HAP-1 (cell line): ENCODE measurements around the gene S100A3.
"Not testable (repeated sequence)": the region's sequence is repeated elsewhere in the genome, so short reads cannot be mapped to it uniquely, and the experiment has no call there.

ENCODE experiments used
- DNase-seq, 2 experiments: peaks; one replicate each; pipeline ENCODE4 v3.0.0-alpha.2; 2016 to 2020; ENCODE audit warnings: low spot score in 2 of 2
- H3K27me3 ChIP-seq: fragments of 250-450 bp; sonication (Bioruptor Pico); 2 replicates; pipeline ENCODE4 v1.5.1; 2020; ENCODE audit warnings: low read depth, mild to moderate bottlenecking, moderate library complexity
- H3K36me3 ChIP-seq: fragments of 250-450 bp; sonication (Bioruptor Pico); replicated peaks from 2 replicates; pipeline ENCODE4 v1.5.1; 2020; ENCODE audit warnings: mild to moderate bottlenecking
- H3K4me1 ChIP-seq: fragments of 250-450 bp; sonication (Bioruptor Pico); 2 replicates; pipeline ENCODE4 v1.5.1; 2020; ENCODE audit warnings: mild to moderate bottlenecking
- H3K4me3 ChIP-seq: fragments of 250-450 bp; sonication (Bioruptor Pico); 2 replicates; pipeline ENCODE4 v1.5.1; 2020; ENCODE audit warnings: mild to moderate bottlenecking, moderate library complexity
- H3K9me3 ChIP-seq: fragments of 250-450 bp; sonication (Bioruptor Pico); 2 replicates; pipeline ENCODE4 v1.5.1; 2020; ENCODE audit warnings: mild to moderate bottlenecking, moderate library complexity
- in situ Hi-C: fragments of 300-500 bp; cut with MboI; formaldehyde crosslinking; loops from 3 replicates; pipeline ENCODE4 v1.14.3; 2020; ENCODE audit warnings: low sequenced_read_pairs, inconsistent platforms, mixed read lengths

S100A3 gene

GRCh38 chr1:153577624-153578051, 28.6 kb upstream of the S100A3 start:
- H3K36me3 ChIP-seq: no peaks in the 10 kb centered on the region
- H3K27me3 ChIP-seq: no peaks in the 10 kb centered on the region
- in situ Hi-C loops: no loop called here
- peaks cover 14% of the 10 kb centered on the region for H3K4me1 ChIP-seq
- no peaks in the 10 kb centered on the region; the same call in 1 of the 2 replicates for H3K9me3 ChIP-seq
- DNase-seq: peak in 1 of 2 experiments; percentile 28
- H3K4me3 ChIP-seq: no peak overlapping the region

- Histone ChIP-seq H3K36me3 (no peaks in the 10 kb centered on the region), H3K4me1 (peaks cover 14% of the 10 kb centered on the region), H3K4me3 (no peak overlapping the region), H3K27me3 (no peaks in the 10 kb centered on the region), H3K9me3 (no peaks in the 10 kb centered on the region; the same call in 1 of the 2 replicates)
- no peak for DNase-seq
- in situ Hi-C loops: no loop called here
Observed at GRCh38 chr1:153577138-153577537, 28.1 kb upstream of the S100A3 start.

GRCh38 chr1:153575497-153575896, 26.4 kb upstream of the S100A3 start:
- H3K36me3 ChIP-seq, in situ Hi-C loops, H3K4me3 ChIP-seq, H3K27me3 ChIP-seq, H3K9me3 ChIP-seq: not testable (repeated sequence)
- peaks cover 14% of the 10 kb centered on the region for H3K4me1 ChIP-seq
- peak in 1 of 2 experiments; percentile 54 for DNase-seq

GRCh38 chr1:153575081-153575491, 26.0 kb upstream of the S100A3 start:
- DNase-seq, H3K9me3 ChIP-seq, H3K27me3 ChIP-seq, in situ Hi-C loops, H3K4me3 ChIP-seq, H3K36me3 ChIP-seq: not testable (repeated sequence)
- peaks cover 14% of the 10 kb centered on the region for H3K4me1 ChIP-seq

- no peaks in the 10 kb centered on the region; the same call in 1 of the 2 replicates for H3K9me3 ChIP-seq
- peaks cover 13% of the 10 kb centered on the region for H3K4me1 ChIP-seq
- H3K36me3 ChIP-seq: no peaks in the 10 kb centered on the region
- H3K4me3 ChIP-seq: no peak overlapping the region
- H3K27me3 ChIP-seq: no peaks in the 10 kb centered on the region
- in situ Hi-C loops: no loop called here
- DNase-seq: no peak
Observed at GRCh38 chr1:153573351-153573750, 24.3 kb upstream of the S100A3 start.

GRCh38 chr1:153572569-153573015, 23.5 kb upstream of the S100A3 start:
- Histone ChIP-seq H3K4me3 (no peak overlapping the region), H3K4me1 (peaks cover 8% of the 10 kb centered on the region), H3K27me3 (no peaks in the 10 kb centered on the region), H3K9me3 (no peaks in the 10 kb centered on the region), H3K36me3 (no peaks in the 10 kb centered on the region)
- DNase-seq: peak in 1 of 2 experiments; percentile 55
- in situ Hi-C loops: no loop called here

GRCh38 chr1:153571706-153572105, 22.6 kb upstream of the S100A3 start:
- H3K4me1 ChIP-seq: peaks cover 11% of the 10 kb centered on the region
- no peaks in the 10 kb centered on the region for H3K27me3 ChIP-seq
- H3K36me3 ChIP-seq: no peaks in the 10 kb centered on the region
- DNase-seq: no peak
- no peak overlapping the region for H3K4me3 ChIP-seq
- in situ Hi-C loops: no loop called here
- H3K9me3 ChIP-seq: no peaks in the 10 kb centered on the region

- Histone ChIP-seq H3K4me1 (peaks cover 12% of the 10 kb centered on the region), H3K9me3 (no peaks in the 10 kb centered on the region), H3K27me3 (no peaks in the 10 kb centered on the region), H3K4me3 (no peak overlapping the region), H3K36me3 (no peaks in the 10 kb centered on the region)
- in situ Hi-C loops: no loop called here
- DNase-seq: no peak
Observed at GRCh38 chr1:153570874-153571273, 21.8 kb upstream of the S100A3 start.

GRCh38 chr1:153569465-153569864, 20.4 kb upstream of the S100A3 start:
- no peak for DNase-seq
- Histone ChIP-seq H3K36me3 (no peaks in the 10 kb centered on the region), H3K4me1 (peaks cover 12% of the 10 kb centered on the region), H3K4me3 (no peak overlapping the region), H3K27me3 (no peaks in the 10 kb centered on the region), H3K9me3 (no peaks in the 10 kb centered on the region)
- in situ Hi-C loops: loop anchor here (10.0 kb wide), 2 partner anchors 55 to 215 kb away; partner anchors contain the start of gene S100A9

GRCh38 chr1:153568367-153569099, 19.5 kb upstream of the S100A3 start:
- Histone ChIP-seq H3K9me3 (no peaks in the 10 kb centered on the region), H3K36me3 (no peaks in the 10 kb centered on the region), H3K4me1 (peaks cover 12% of the 10 kb centered on the region), H3K4me3 (no peak overlapping the region), H3K27me3 (no peaks in the 10 kb centered on the region)
- in situ Hi-C loops: loop anchor here (10.0 kb wide), 2 partner anchors 54 to 214 kb away; partner anchors contain the start of gene S100A9
- DNase-seq: peak; percentile 83 to 93

- Histone ChIP-seq H3K36me3 (no peaks in the 10 kb centered on the region), H3K4me3 (no peak overlapping the region), H3K9me3 (no peaks in the 10 kb centered on the region), H3K27me3 (no peaks in the 10 kb centered on the region), H3K4me1 (peaks cover 12% of the 10 kb centered on the region)
- in situ Hi-C loops: loop anchor here (10.0 kb wide), 2 partner anchors 53 to 213 kb away; partner anchors contain the start of gene S100A9
- DNase-seq: no peak
Observed at GRCh38 chr1:153567621-153568366, 18.7 kb upstream of the S100A3 start.

- peaks cover 12% of the 10 kb centered on the region for H3K4me1 ChIP-seq
Observed at GRCh38 chr1:153566414-153567371, 17.6 kb upstream of the S100A3 start.

More at GRCh38 chr1:153566414-153567371, 17.6 kb upstream of the S100A3 start:
- DNase-seq: peak in 1 of 2 experiments; percentile 76
- Histone ChIP-seq H3K36me3 (no peaks in the 10 kb centered on the region), H3K9me3 (no peaks in the 10 kb centered on the region), H3K4me3 (no peak overlapping the region), H3K27me3 (no peaks in the 10 kb centered on the region)
- in situ Hi-C loops: loop anchor here (10.0 kb wide), 2 partner anchors 52 to 212 kb away; partner anchors contain the start of gene S100A9
